ENCODE measurements around the gene NRP2.

Gene NRP2

GRCh38 chr2:205658068-205658467, 24.2 kb upstream of the NRP2 start:
- no peak for DNase-seq

GRCh38 chr2:205658572-205658971, 23.7 kb upstream of the NRP2 start:
- DNase-seq = no peak

- no peak for DNase-seq
Measured at GRCh38 chr2:205659922-205660321, 22.4 kb upstream of the NRP2 start.

DNA sequence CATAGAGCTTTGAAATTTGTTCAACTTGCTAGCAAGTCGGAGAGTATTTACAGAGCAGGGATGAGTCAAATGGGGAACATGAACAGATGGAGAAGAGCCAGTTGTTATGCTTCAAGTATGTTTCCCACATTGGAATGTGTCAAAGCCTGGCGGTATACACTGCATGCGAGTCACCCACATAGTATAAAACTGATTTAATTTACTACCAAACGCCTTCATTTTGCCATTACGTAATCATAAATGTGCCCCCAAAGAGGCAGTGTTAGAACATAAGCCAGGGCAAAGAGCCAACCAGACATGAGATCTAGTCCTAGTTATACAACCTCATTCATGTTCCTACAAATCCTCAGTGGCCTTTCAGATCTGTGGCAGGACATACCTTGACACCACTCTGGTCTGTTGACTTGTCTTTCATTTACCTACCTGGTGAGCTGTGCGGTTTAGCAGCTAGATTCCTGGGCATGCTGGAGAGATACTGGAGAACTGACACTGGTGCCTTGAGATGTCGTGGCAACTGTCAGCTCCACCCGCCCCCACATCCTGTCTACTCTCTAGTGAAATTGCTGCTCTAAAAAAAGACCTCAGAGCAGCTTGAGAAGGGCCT, 21.7 kb upstream of the NRP2 start:
- DNase-seq = no peak

- no peak for DNase-seq
Measured at GRCh38 chr2:205661281-205661680, 21.0 kb upstream of the NRP2 start.

GRCh38 chr2:205662206-205662965, 19.9 kb upstream of the NRP2 start:
- DNase-seq = no peak

- no peak for DNase-seq
Measured at GRCh38 chr2:205665791-205666190, 16.5 kb upstream of the NRP2 start.

- no peak for DNase-seq
Measured at GRCh38 chr2:205670292-205670691, 12.0 kb upstream of the NRP2 start.

DNA sequence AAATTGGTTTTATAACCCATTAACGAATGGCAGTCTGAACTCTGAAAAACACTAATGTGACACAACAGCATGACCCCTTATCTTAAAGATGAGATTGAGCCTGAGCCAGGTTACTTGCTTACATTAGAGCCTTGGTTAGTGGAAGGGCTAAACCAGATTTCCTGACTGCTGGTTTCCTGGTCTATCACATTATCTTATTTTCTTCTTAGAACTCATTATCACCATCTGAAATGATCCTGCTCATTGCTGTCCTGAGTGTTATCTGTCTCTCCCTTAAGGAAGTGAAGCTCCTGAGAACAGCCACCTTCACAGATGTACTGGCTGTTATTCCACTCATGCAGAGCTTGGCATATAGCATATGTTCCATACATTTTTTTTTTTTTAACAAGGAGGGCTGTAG, 9.0 kb upstream of the NRP2 start:
- no peak for DNase-seq

DNA sequence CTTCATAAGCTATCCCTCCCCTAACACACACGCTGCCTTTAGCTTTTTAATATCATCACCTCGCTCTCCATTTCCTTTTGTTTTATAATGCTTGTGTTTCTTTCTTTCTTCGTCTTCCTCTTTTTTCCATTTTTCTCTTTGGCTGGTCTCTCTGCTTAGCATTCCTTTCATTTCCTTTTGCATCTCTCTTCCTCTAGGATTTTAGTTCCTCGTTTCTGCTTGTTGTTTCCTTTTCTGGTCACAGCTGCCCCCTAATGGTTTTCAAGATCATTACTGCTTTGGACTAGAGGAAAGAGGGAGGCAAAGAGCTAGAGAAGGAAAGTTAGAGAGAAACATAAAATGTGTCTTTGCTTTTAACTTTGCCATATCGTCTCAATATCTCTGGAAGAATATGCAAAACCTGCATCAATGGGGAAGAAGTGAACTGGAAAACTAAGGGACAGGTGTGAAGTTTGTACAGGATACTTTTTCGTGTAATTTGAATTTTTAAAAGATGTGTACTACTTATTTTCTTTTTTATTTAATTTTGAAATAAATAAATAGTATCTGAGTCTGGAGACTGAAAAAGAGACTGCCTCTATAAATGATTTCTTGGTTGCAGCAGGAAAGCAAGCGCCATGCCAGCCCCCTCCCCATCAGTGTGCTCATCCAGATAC, 6.3 kb upstream of the NRP2 start:
- peak in 3 of 56 donors; percentile 10 to 51 (median 21) for DNase-seq

DNA sequence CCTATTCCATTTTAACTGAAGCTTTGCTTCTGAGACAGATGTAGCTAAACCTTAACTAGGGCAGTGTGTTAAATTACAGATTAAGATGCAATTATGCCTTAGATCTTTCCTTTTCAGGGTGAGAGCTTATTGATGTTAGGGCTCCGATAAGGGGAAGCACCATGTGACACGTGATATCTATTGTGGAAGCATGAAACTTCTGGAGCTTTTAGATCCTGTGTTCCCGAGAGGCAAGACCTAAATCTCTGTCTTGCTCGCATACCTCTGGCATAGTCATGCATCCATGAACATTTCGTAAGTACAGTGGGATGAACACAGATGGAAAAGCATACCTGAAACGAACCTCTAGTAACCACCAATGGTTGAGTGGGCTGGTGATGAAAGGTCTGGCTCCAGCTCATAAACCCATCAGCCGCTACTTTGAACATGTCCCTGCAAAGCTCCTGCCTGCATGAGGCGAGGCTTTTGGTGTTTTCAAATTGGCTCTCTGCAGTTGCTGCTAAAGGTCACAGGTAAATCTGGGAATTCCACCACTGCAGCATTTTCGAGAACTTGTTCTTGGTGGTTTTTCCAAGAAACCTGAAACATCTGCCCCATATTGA, 3.7 kb upstream of the NRP2 start:
- DNase-seq = no peak

- DNase-seq = no peak
Measured at GRCh38 chr2:205679410-205680009, 2.8 kb upstream of the NRP2 start.

GRCh38 chr2:205680067-205680466, 2.2 kb upstream of the NRP2 start:
- peak in 18 of 56 donors; percentile 8 to 66 (median 28) for DNase-seq

- no peak for DNase-seq
Measured at GRCh38 chr2:205680903-205681302, 1.4 kb upstream of the NRP2 start.

GRCh38 chr2:205681401-205682238, 681 bp upstream of the NRP2 start:
- DNase-seq = peak in 3 of 56 donors; percentile 16 to 44 (median 38)

GRCh38 chr2:205682971-205683501, 735 bp downstream of the NRP2 start:
- DNase-seq = no peak

DNA sequence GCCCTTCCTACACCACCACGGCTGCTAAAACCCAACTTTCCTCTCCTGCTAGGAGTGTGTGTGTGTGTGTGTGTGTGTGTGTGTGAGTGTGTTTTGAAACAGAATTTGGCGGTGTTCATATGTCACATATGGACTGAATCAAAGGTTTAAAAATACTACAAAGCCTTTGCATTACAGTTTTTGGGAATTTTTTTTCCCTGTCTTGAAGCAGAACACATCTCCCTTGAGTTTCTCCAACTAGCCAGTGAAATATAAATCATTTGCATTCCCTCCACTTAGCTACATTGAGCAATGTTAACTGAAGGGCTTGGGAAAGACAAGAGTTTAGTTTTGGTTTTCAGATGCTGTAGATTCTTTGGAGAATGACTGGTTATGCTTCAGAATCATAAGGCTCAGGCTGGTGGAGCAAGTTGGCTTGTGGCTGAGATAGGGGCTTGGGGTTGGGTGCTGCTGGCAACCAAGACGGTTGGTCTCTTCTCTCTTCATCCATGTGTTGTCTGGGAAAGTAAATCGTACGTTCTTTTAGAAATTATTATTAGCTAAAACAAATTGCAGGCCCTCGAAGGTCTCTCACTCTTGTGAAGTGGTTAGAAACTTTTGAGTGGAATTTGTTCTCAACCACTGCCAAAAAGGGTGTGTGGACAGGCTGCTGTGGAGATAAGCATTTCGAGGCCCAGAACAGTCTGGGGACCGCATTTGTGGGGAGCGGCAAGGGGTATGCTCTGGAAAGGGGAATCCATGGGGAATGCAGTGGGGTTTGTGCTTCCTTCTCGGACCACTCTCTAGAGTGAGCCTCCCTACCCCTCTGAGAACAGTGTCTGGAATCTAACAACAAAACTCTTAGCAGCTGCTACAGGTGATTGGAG, 1.4 kb downstream of the NRP2 start:
- no peak for DNase-seq

- DNase-seq = peak in 22 of 56 donors; percentile 15 to 78 (median 46)
Measured at GRCh38 chr2:205684871-205685313, 2.6 kb downstream of the NRP2 start.

GRCh38 chr2:205685314-205686055, 3.2 kb downstream of the NRP2 start:
- peak in 13 of 56 donors; percentile 17 to 78 (median 41) for DNase-seq

Measured in nucleus accumbens (tissue), 56 donors.